DMS53 treated with DMSO at 0.1 percent for 48 hours (cell line): ENCODE measurements around the gene USP2.

Experiments used
- DNase-seq: peaks from one replicate; lab custom pipeline; 2025; ENCODE audit not compliant: unreplicated experiment; lab: John Stamatoyannopoulos, UW

Gene USP2

GRCh38 chr11:119332111-119332765 is 49.3 kb downstream of the USP2 start:
- no peak for DNase-seq

GRCh38 chr11:119330237-119330636 is 51.3 kb downstream of the USP2 start:
- no peak for DNase-seq

GRCh38 chr11:119329320-119329719 is 52.2 kb downstream of the USP2 start:
- DNase-seq, result no peak

GRCh38 chr11:119324189-119324588 is 57.3 kb downstream of the USP2 start:
- no peak for DNase-seq

GRCh38 chr11:119323532-119324033 is 57.9 kb downstream of the USP2 start:
- peak; percentile 21 for DNase-seq

DNA sequence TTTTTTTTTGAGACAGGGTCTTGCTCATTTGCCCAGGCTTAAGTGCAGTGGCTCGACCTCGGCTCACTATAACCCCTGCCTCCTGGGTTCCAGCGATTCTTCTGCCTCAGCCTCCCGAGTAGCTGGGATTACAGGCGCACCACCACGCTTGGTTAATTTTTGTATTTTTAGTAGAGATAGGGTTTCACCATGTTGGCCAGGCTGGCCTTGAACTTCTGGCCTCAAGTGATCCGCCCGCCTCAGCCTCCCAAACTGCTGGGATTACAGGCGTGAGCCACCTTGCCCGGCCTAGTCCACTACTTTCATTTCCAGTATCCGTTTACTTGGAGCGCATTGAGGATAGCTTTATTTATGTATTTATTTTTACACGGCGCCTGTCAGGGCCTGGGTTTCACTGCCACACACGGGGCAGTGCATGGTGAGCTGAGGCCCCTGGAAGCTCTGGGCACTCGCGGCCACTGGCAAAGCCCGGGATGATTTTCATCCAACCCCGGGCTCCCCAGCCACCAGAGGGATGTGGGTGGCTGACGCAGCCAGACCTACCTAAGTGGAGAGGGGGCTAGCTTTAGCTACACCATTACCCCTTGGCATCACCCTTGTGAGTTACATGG is 58.5 kb downstream of the USP2 start:
- no peak for DNase-seq

DNA sequence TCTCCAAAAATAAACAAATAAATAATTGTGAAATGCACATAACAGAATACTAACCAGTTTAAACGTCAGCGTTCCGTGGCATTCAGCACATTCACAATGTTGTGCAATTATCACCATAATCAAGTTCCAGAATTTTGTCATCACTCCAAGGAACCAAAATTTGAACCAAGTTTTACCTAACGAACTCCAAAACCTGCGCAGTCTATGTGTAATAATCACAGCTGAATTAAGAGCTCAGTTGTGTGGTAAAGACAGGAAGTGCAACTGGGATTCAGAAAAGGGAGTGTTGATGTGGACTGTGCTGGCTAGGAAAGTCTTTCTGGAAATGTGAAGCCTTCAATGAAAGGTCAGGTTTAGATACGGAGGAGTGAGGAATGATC is 59.1 kb downstream of the USP2 start:
- peak; percentile 8 for DNase-seq

- DNase-seq, result peak; percentile 64
Measured at GRCh38 chr11:119320776-119321524, 60.5 kb downstream of the USP2 start.

DNA sequence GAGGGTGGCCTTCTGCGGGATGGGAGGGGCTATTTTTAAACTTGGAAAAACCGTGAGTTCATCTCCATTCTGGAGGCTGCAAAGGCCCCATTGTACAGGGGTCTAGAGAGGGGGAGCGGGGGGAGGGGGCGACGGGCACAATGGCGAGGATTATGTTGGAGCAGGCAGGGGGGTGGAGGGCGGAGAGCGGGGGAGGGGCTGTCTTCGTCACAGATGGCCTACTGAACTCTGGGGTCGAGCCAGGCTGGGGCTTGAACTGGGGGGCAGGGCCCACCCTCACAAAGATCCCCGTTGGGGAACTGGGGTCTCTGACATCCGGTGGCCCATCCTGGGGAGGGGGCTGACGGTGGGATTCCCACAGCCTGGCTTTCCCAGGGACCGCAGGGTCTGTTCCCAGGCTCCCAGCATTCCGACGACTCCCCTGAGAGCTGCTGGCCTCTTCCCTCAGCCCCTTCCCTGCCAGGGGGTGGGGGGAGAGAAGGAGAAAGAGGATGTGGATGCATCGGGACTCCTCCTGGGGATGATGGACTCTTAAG is 61.2 kb downstream of the USP2 start:
- DNase-seq, result no peak

- no peak for DNase-seq
Measured at GRCh38 chr11:119319700-119320239, 61.7 kb downstream of the USP2 start.

- DNase-seq, result no peak
Measured at GRCh38 chr11:119319136-119319699, 62.3 kb downstream of the USP2 start.

- DNase-seq, result no peak
Measured at GRCh38 chr11:119318240-119319135, 63.0 kb downstream of the USP2 start.

GRCh38 chr11:119317592-119318239 is 63.8 kb downstream of the USP2 start:
- no peak for DNase-seq

DNA sequence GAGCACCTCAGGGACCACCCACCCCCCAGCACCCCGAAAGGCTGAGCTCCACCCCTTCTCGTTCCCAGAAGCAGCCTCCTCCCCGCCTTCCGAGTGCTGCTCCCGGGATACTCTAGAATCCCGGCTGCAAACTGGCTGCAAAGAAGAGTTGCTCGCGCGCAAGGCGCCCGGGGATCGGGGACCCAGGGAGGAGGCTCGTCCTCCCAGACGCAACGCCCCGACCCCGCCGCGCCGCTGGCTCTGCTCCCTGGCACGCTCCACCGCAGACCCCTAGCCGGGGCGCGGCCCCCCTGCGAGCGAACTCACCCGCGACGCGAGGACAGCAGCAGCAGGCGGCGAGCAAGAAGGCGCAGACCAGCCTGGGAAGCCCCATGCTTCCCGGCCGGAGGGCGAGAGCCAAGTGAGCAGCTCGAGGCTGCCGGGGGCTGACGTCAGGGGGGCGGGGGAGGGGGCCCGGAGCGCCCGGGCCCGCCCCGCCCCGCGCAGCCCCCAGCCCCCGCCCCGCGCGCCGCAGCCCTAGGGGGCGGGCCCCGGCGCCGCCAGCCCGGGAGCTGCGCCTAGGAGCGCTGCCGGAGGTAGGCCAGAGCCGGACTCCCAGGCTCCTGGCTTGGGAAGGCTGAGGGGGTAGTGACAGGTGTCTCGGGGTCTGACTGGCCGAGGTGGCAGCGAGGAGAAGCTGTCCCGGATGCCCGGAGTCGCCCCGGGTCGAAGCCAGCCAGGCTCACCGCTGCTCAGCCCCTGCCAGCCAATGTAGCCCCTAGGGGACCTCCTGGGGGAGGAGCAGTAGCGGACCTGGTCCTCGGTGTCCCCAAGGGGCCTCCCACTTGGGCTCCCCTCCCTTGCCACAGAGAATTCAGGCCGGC is 64.5 kb downstream of the USP2 start, which contains the start of gene MCAM:
Gene MCAM (minus strand): TSS at position 402 of the 863 bp plus-strand sequence. CDS start 29 bp downstream, at position 373.
- DNase-seq, result no peak

GRCh38 chr11:119316016-119316728 is 65.3 kb downstream of the USP2 start:
- no peak for DNase-seq

DNA sequence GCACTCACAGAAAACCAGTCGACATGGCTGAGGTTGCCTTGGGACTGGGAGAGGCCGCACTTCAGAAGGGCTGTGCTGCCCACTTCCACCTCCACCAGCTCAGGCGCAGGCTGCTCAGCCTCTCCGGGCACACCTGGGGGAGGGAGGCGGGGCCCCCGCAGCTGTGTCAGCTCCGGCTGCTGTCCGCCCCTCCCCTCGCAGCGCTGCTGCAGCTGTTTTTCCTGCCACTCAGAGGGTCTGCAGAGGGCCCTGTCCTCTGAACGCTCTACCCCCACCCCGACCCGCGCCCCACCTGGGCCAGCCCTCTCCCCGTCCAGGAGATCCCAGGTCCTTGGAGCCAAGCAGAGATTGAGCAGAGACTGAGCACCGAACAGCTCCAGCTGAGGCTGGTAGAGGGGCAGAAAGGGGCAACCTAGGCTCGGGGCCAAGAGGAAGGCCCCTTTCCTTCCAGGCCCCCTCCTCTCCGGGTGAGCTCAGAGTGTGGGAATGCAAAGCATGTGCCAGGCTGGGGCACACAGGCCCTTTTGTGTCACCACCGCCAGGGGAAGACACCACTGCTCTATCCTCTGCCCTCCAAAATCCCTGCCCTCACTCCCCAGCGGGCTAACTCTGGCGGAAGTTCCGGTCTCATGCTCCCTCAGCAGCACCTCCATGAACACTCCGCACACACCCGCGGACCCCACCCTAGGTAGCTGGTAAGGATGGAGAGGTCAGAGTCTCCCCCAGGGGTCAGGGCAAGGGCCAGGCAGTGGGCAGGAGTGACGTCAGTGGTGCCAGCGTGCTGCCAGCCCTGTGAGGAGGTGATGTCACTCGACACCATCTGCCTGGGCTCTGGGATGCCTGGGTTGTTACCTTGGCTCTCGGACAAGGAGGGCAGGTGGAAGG is 66.1 kb downstream of the USP2 start:
- DNase-seq, result peak; percentile 67

- DNase-seq, result no peak
Measured at GRCh38 chr11:119314726-119315125, 66.8 kb downstream of the USP2 start.
